Eye (tissue), 1 donor: ENCODE measurements around the gene LRP5.
A peak's percentile ranks its signal among the peaks of the same experiment; 100 is the strongest.
"Not testable (repeated sequence)": the region's sequence is repeated elsewhere in the genome, so short reads cannot be mapped to it uniquely, and the experiment has no call there.

Experiments
- DNase-seq: peaks from one replicate; pipeline ENCODE4 v3.0.0-alpha.2; 2015

Gene LRP5

GRCh38 chr11:68282861-68283230, 29.5 kb upstream of the LRP5 start:
- DNase-seq, result no peak

GRCh38 chr11:68284588-68284987, 27.8 kb upstream of the LRP5 start:
- not testable (repeated sequence) for DNase-seq

- no peak for DNase-seq
These were observed 25.0 kb upstream of the LRP5 start for GRCh38 chr11:68287419-68287818.

- DNase-seq, result no peak
These were observed 22.9 kb upstream of the LRP5 start for GRCh38 chr11:68289456-68289855.

GRCh38 chr11:68293708-68294107, 18.7 kb upstream of the LRP5 start:
- no peak for DNase-seq

- DNase-seq, result no peak
These were observed 17.1 kb upstream of the LRP5 start for GRCh38 chr11:68295271-68295670.

GRCh38 chr11:68295940-68296339, 16.5 kb upstream of the LRP5 start:
- DNase-seq, result no peak

- no peak for DNase-seq
These were observed 15.9 kb upstream of the LRP5 start for GRCh38 chr11:68296344-68297051.

- DNase-seq, result no peak
These were observed 15.4 kb upstream of the LRP5 start for GRCh38 chr11:68297052-68297378.

GRCh38 chr11:68297494-68297811, 14.9 kb upstream of the LRP5 start:
- DNase-seq, result no peak

- DNase-seq, result peak; percentile 88
These were observed 14.4 kb upstream of the LRP5 start for GRCh38 chr11:68297812-68298658.

GRCh38 chr11:68298659-68299516, 13.5 kb upstream of the LRP5 start:
- DNase-seq, result no peak

- DNase-seq, result not testable (repeated sequence)
These were observed 12.9 kb upstream of the LRP5 start for GRCh38 chr11:68299517-68299879.

GRCh38 chr11:68300076-68300830, 12.1 kb upstream of the LRP5 start:
- DNase-seq, result no peak

- DNase-seq, result no peak
These were observed 10.1 kb upstream of the LRP5 start for GRCh38 chr11:68302256-68302655.

GRCh38 chr11:68302670-68303069, 9.7 kb upstream of the LRP5 start:
- no peak for DNase-seq

GRCh38 chr11:68303083-68303482, 9.3 kb upstream of the LRP5 start:
- DNase-seq, result no peak

GRCh38 chr11:68303982-68304780, 8.2 kb upstream of the LRP5 start:
- DNase-seq, result no peak

GRCh38 chr11:68306636-68307035, 5.8 kb upstream of the LRP5 start:
- DNase-seq, result no peak

GRCh38 chr11:68308068-68308467, 4.3 kb upstream of the LRP5 start:
- no peak for DNase-seq

- no peak for DNase-seq
These were observed 2.7 kb upstream of the LRP5 start for GRCh38 chr11:68309621-68310185.
